Peyer's patch (tissue), 4 donors: ENCODE measurements around the gene APEX1. TPM values are rescaled to one million over a fixed set of nuclear protein-coding genes. Genes with fewer than 3 reads are reported as not detected.

ENCODE experiments used
- DNase-seq, 3 donors: peaks; one replicate each; pipeline ENCODE4 v3.0.0-alpha.2; 2017 to 2019
- H3K27ac ChIP-seq, 4 donors: fragments of 200-600 bp; sonication (generic); one replicate each; pipeline ENCODE4 v1.5.1; 2016 to 2019
- H3K27me3 ChIP-seq, 2 donors: fragments of 200-600 bp; sonication (generic); one replicate each; pipeline ENCODE4 v1.5.1; 2019
- H3K36me3 ChIP-seq, 3 donors: fragments of 200-600 bp; sonication (generic); one replicate each; pipeline ENCODE4 v1.5.1; 2016 to 2019
- H3K4me1 ChIP-seq, 4 donors: fragments of 200-600 bp; sonication (generic); one replicate each; pipeline ENCODE4 v1.5.1; 2016 to 2019
- H3K4me3 ChIP-seq, 4 donors: fragments of 200-600 bp; sonication (generic); 1 replicate in 3 of 4; 2 replicates in 1 of 4; pipeline ENCODE4 v1.5.1; 2016 to 2019; ENCODE audit warnings: mild to moderate bottlenecking in 1 of 4
- H3K9me3 ChIP-seq, 4 donors: fragments of 200-600 bp; sonication (generic); one replicate each; pipeline ENCODE4 v1.5.1; 2016 to 2019; ENCODE audit warnings: mild to moderate bottlenecking in 1 of 4
- CTCF ChIP-seq, 6 experiments: fragments of 450-650 bp in 4 of 6; fragments of 200-600 bp in 2 of 6; sonication (generic) in 1 of 6; IDR thresholded peaks; one replicate each; pipeline ENCODE4 v1.5.1; 2017 to 2019; ENCODE audit warnings: antibody characterized with exemption in 6 of 6, mild to moderate bottlenecking in 3 of 6, moderate library complexity in 1 of 6
- POLR2A ChIP-seq, 2 donors: fragments of 450-650 bp; IDR thresholded peaks; one replicate each; pipeline ENCODE4 v1.5.1; 2017; ENCODE audit warnings: antibody characterized with exemption in 2 of 2, mild to moderate bottlenecking in 2 of 2, moderate library complexity in 2 of 2
- total RNA-seq, 4 donors: library from RNA; depleted of rRNA; stranded (reverse); fragments of >200 nt; gene quantifications; one replicate each; pipeline ENCODE4 v1.1.0, GENCODE V29; 2016

The APEX1 gene
- total RNA-seq, 4 donors from 2014 or later, result 79.8 to 142 (median 92.0) TPM

GRCh38 chr14:20461225-20462141, 6.5 kb downstream of the APEX1 start, which contains the start of gene PIP4P1:
TSS of gene PIP4P1 (minus strand) at chr14:20461434. CDS start at chr14:20461325, 109 bp downstream.
- TF ChIP-seq POLR2A (IDR thresholded peaks at IDR 0.05) (peak; percentile 89 to 92), CTCF (IDR thresholded peaks at IDR 0.05) (peak in 1 of 6 experiments; percentile 4)
- peak within 1 kb of the TSS; percentile 75 to 88 (median 84) for H3K4me3 ChIP-seq
- DNase-seq, result peak; percentile 98 to 99 (median 99)
- H3K4me1 ChIP-seq, result peaks cover 0 to 35% (median 8%) of the 10 kb centered on the region in 4 donors
- peaks cover 0 to 30% (median 0%) of the 10 kb centered on the region in 3 donors for H3K36me3 ChIP-seq
- H3K27ac ChIP-seq, result peak within 1 kb of the TSS; percentile 97 to 99 (median 99)
- no peaks in the 10 kb centered on the region for H3K9me3 ChIP-seq
- no peaks in the 10 kb centered on the region for H3K27me3 ChIP-seq

GRCh38 chr14:20468764-20469241, 13.8 kb downstream of the APEX1 start:
- TF ChIP-seq POLR2A (IDR thresholded peaks at IDR 0.05) (no peak), CTCF (IDR thresholded peaks at IDR 0.05) (no peak)
- Histone ChIP-seq H3K27me3 (no peaks in the 10 kb centered on the region), H3K27ac (peak overlapping the region; percentile 83 to 96 (median 92)), H3K9me3 (no peaks in the 10 kb centered on the region), H3K36me3 (peaks cover 0 to 15% (median 0%) of the 10 kb centered on the region in 3 donors), H3K4me3 (peak overlapping the region; percentile 73 to 88 (median 82)), H3K4me1 (peaks cover 0 to 12% (median 6%) of the 10 kb centered on the region in 4 donors)
- no peak for DNase-seq

GRCh38 chr14:20469242-20469889, 14.3 kb downstream of the APEX1 start, which contains the start of gene PNP:
TSS of gene PNP (plus strand) at chr14:20469406. CDS start at chr14:20469525, 119 bp downstream.
- TF ChIP-seq CTCF (IDR thresholded peaks at IDR 0.05) (no peak), POLR2A (IDR thresholded peaks at IDR 0.05) (peak; percentile 99 to 100)
- Histone ChIP-seq H3K9me3 (no peaks in the 10 kb centered on the region), H3K27ac (peak within 1 kb of the TSS; percentile 83 to 96 (median 92)), H3K27me3 (no peaks in the 10 kb centered on the region), H3K4me3 (peak within 1 kb of the TSS; percentile 73 to 88 (median 82)), H3K4me1 (peaks cover 0 to 12% (median 6%) of the 10 kb centered on the region in 4 donors), H3K36me3 (peaks cover 0 to 20% (median 0%) of the 10 kb centered on the region in 3 donors)
- peak; percentile 92 to 97 (median 95) for DNase-seq

GRCh38 chr14:20469890-20470602, 15.0 kb downstream of the APEX1 start:
- H3K4me1 ChIP-seq, result peaks cover 0 to 12% (median 6%) of the 10 kb centered on the region in 4 donors
- no peaks in the 10 kb centered on the region for H3K27me3 ChIP-seq
- H3K9me3 ChIP-seq, result no peaks in the 10 kb centered on the region
- peak overlapping the region; percentile 73 to 88 (median 82) for H3K4me3 ChIP-seq
- peak; percentile 61 to 71 (median 63) for DNase-seq
- H3K27ac ChIP-seq, result peak overlapping the region; percentile 83 to 96 (median 92)
- TF ChIP-seq POLR2A (IDR thresholded peaks at IDR 0.05), result peak in 1 of 2 donors; percentile 14
- TF ChIP-seq CTCF (IDR thresholded peaks at IDR 0.05), result no peak
- peaks cover 0 to 27% (median 0%) of the 10 kb centered on the region in 3 donors for H3K36me3 ChIP-seq

GRCh38 chr14:20470603-20470901, 15.5 kb downstream of the APEX1 start:
- TF ChIP-seq CTCF (IDR thresholded peaks at IDR 0.05) (no peak), POLR2A (IDR thresholded peaks at IDR 0.05) (no peak)
- DNase-seq, result no peak
- Histone ChIP-seq H3K27ac (peak overlapping the region; percentile 83 to 96 (median 92)), H3K4me1 (peaks cover 0 to 12% (median 6%) of the 10 kb centered on the region in 4 donors), H3K9me3 (no peaks in the 10 kb centered on the region), H3K4me3 (peak overlapping the region; percentile 73 to 88 (median 82)), H3K27me3 (no peaks in the 10 kb centered on the region), H3K36me3 (peaks cover 0 to 32% (median 0%) of the 10 kb centered on the region in 3 donors)
